Inflammatory macrophage treated with lipopolysaccharide for 4 hours (primary cell): Measurements from ENCODE around the gene TMEM203.

Experiments
- DNase-seq: peaks from one replicate; pipeline ENCODE4 v3.0.0-alpha.2; 2020

The TMEM203 gene

GRCh38 chr9:137228968-137229896 lies 23.8 kb upstream of the TMEM203 start:
- no peak for DNase-seq

GRCh38 chr9:137228506-137228967 lies 23.1 kb upstream of the TMEM203 start:
- DNase-seq, result no peak

- no peak for DNase-seq
These were observed 22.5 kb upstream of the TMEM203 start for GRCh38 chr9:137227853-137228505.

DNA sequence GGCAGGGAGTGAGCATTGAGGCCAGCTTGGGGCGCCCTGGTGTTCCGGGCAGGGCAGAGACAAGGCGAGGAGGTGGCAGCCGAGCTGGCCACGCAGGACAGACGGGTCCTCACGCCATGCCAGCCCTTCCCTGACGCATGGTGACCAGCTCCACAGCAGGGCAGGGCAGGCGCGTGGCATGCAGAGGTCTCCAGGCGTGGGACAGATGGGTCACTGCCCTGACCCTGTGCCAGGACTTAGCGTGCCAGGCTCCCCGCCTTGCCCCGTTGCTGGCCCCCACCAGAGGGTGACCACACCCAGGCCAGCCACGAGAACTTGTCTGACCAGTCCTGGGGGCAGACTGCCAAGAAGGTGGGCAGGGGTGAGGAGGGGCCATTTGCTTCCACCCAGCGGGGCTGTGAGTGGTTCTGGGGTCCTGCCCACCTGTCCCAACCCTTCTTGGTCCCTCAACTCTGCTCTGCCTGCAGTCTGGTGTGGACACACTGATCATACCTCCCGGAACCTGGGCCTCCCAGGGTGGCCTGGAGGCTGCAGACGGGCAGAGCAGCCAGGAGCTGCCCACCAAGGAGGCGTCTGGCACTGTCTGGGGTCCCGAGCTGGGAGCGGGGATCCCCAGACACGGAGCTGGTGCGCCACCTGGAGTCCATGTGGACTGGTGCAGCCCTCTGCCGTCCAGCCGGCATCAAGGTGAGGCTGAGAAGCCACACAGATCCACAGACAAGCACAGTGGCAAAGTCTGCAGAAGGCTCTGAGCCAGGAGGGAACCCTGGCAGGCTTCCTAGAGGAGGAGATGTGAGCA lies 21.8 kb upstream of the TMEM203 start, which contains the start of gene RNF224:
TSS of gene RNF224 (plus strand) at position 449 of the 799 bp plus-strand sequence. CDS start 834 bp downstream, outside the sequence.
- peak; percentile 55 for DNase-seq

- no peak for DNase-seq
These were observed 21.0 kb upstream of the TMEM203 start for GRCh38 chr9:137226338-137227053.

DNA sequence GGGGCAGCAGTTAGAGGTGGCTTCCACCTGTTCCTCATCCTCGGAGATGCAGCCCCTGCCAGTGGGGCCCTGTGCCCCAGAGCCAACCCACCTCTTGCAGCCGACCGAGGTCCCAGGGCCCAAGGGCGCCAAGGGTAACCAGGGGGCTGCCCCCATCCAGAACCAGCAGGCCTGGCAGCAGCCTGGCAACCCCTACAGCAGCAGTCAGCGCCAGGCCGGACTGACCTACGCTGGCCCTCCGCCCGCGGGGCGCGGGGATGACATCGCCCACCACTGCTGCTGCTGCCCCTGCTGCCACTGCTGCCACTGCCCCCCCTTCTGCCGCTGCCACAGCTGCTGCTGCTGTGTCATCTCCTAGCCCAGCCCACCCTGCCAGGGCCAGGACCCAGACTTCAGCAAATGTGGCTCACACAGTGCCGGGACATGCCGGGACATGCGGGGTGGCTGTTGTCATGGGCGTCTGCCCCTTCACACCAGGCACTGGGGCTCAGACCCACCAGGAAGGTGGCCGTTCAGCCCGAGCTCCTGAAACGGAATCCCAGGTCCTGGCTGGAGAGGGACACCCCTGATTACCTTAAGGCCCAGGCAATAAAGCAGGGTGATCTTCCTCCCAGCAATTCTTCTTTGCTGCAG lies 20.4 kb upstream of the TMEM203 start:
- no peak for DNase-seq

- DNase-seq, result no peak
These were observed 19.6 kb upstream of the TMEM203 start, which contains the start of gene CYSRT1 for GRCh38 chr9:137224830-137225694. Gene CYSRT1, plus strand, starts transcription at chr9:137225174. Its CDS starts 448 bp downstream, at chr9:137225622.

- DNase-seq, result peak; percentile 100
These were observed 17.9 kb upstream of the TMEM203 start for GRCh38 chr9:137223078-137223970.

GRCh38 chr9:137222190-137223077 lies 17.0 kb upstream of the TMEM203 start, which contains the start of gene RNF208:
Gene RNF208, minus strand, starts transcription at chr9:137222240. Its CDS starts 1,028 bp downstream, at chr9:137221212.
- no peak for DNase-seq

DNA sequence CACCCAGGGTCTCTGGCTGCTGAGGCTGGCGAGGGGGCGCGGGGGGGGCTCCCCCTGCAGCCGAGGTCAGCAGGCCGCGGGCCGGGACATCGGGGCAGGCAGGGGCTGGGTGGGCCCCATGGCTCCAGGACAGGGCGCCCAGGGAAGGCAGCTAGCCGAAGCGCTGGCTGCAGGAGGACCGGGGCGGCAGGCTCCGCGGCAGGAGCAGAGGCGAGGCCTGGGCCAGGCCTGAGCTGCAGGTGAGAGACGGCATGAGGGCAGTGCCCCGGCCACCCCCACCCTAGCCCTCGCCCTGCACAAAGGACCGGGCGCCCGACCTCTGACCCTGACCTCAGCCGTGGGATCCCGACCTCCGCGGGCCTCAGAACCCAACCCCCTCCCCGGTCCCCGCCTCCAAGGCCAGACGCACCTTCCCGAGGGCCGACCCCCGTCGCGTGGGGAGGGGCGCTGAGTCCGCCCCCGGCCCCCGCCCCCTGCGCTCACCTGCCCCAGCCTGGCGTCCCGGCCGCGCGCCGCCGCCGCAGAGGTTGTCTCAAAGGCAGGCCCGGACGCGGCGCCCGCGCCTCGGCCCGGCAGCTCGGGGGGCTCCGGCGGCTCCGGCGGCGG lies 16.2 kb upstream of the TMEM203 start:
- no peak for DNase-seq

- no peak for DNase-seq
These were observed 15.7 kb upstream of the TMEM203 start for GRCh38 chr9:137221095-137221505.

DNA sequence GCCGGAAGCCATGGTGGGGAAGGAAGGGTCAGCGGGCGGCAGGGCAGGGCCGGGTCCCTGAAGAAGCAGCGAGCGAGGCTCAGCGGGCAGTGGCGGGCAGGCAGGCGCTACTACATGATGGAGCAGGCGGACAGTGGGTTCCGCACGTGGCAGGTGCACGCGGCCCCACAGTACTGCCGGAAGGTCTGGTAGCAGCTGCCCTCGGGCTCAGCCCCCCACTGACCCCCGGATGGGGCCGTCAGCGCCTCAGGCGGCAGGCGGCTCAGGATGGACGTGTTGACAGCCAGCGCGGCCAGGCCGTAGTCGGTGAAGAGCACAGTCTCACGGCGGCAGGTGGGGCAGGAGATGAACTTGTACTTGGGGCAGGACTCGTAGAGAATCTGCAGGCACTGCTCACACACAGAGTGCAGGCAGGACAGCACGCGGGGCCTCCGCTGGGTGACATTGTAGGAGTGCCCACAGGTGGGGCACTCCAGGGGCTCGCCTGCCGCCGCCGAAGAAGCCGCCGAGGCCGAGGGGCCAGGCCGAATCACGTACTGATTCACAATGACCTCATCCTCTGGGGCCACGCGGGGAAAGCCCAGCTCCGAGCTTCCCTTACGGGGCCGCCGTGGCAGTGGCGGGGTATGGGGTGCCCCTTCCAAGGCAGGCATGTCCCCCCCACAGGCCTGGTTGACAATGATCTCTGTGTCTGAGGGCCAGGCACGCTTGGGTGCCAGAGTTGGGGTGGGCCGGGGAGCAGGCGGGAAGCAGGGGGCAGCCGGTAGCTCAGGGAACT lies 15.1 kb upstream of the TMEM203 start:
- DNase-seq, result no peak

DNA sequence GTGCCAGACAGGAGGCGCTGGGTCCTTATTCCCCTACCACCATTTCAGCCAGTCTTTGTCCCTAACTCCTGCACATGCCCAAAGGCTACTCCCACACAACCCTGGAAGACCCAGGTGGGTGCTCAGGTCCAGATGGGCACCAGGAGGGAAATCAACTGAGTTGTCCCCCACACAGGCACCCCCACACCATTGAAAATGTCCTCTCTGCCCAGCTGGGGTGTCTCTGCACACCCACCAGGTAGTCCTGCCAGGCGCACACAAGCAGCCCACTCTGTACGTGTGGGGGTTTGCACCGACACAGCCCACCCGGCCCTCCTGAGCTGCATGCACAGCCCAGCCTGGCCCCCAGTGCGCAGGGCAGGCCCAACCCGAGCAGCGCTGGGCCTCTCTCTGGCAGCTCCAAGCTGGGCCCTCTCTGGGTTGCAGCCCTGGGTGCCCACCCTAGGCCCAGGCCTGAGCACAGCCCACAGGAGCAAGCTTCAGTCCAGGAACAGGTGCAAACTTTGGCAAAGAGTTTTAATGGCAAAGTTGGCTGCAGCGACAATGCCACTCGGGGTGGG lies 14.4 kb upstream of the TMEM203 start:
- DNase-seq, result no peak

GRCh38 chr9:137218754-137219271 lies 13.4 kb upstream of the TMEM203 start:
- DNase-seq, result peak; percentile 34

GRCh38 chr9:137218212-137218753 lies 12.8 kb upstream of the TMEM203 start:
- no peak for DNase-seq
